Parathyroid adenoma (tissue), 2 donors: Measurements from ENCODE around the gene SST.

Experiments used
- H2AFZ ChIP-seq: fragments of 300-600 bp; sonication (generic); one replicate; pipeline ENCODE4 v1.7.0; 2017; ENCODE audit warnings: antibody characterized with exemption, mild to moderate bottlenecking
- H3K27ac ChIP-seq: fragments of 300-600 bp; sonication (generic); one replicate; pipeline ENCODE4 v1.7.0; 2017
- H3K27me3 ChIP-seq: fragments of 300-600 bp; sonication (generic); one replicate; pipeline ENCODE4 v1.7.0; 2017; ENCODE audit warnings: low read length; ENCODE audit not compliant: control insufficient read depth, insufficient read depth
- H3K36me3 ChIP-seq: fragments of 300-600 bp; sonication (generic); one replicate; pipeline ENCODE4 v1.7.0; 2017; ENCODE audit warnings: low read length; ENCODE audit not compliant: control insufficient read depth, insufficient read depth
- H3K4me1 ChIP-seq: fragments of 300-600 bp; sonication (generic); one replicate; pipeline ENCODE4 v1.7.0; 2017; ENCODE audit warnings: control low read depth
- H3K4me2 ChIP-seq: fragments of 300-600 bp; sonication (generic); one replicate; pipeline ENCODE4 v1.7.0; 2017; ENCODE audit warnings: low read length
- H3K4me3 ChIP-seq: fragments of 300-600 bp; sonication (generic); one replicate; pipeline ENCODE4 v1.7.0; 2017; ENCODE audit warnings: low read depth, low read length
- H3K79me2 ChIP-seq: fragments of 300-600 bp; sonication (generic); one replicate; pipeline ENCODE4 v1.7.0; 2017; ENCODE audit warnings: control low read depth
- H3K9ac ChIP-seq: fragments of 300-600 bp; sonication (generic); one replicate; pipeline ENCODE4 v1.7.0; 2017; ENCODE audit warnings: mild to moderate bottlenecking
- H3K9me3 ChIP-seq: fragments of 300-600 bp; sonication (generic); one replicate; pipeline ENCODE4 v1.7.0; 2017; ENCODE audit warnings: low read length; ENCODE audit not compliant: control insufficient read depth
- CTCF ChIP-seq: fragments of 300-600 bp; sonication (generic); IDR thresholded peaks from one replicate; pipeline ENCODE4 v1.7.0; 2017; ENCODE audit warnings: antibody characterized with exemption, mild to moderate bottlenecking
- donor health status: primary hyperparathyroidism.

Gene SST

GRCh38 chr3:187705164-187705563, 35.0 kb upstream of the SST start:
- no peak overlapping the region for H3K9ac ChIP-seq
- no peak overlapping the region for H3K27ac ChIP-seq
- no peak for TF ChIP-seq CTCF

GRCh38 chr3:187702507-187703033, 32.4 kb upstream of the SST start, which contains the start of gene RTP2:
TSS of gene RTP2 (minus strand) at chr3:187702557. CDS start at chr3:187702128, 429 bp downstream.
- Histone ChIP-seq H3K9me3 (no peaks in the 10 kb centered on the region), H3K4me1 (no peaks in the 10 kb centered on the region), H3K79me2 (no peaks in the 10 kb centered on the region), H2AFZ (no peak within 1 kb of the TSS), H3K9ac (no peak within 1 kb of the TSS), H3K27me3 (no peaks in the 10 kb centered on the region), H3K4me2 (no peak within 1 kb of the TSS), H3K36me3 (no peaks in the 10 kb centered on the region), H3K4me3 (no peak within 1 kb of the TSS), H3K27ac (no peak within 1 kb of the TSS)
- TF ChIP-seq CTCF, result no peak

More at GRCh38 chr3:187705164-187705563, 35.0 kb upstream of the SST start:
- Histone ChIP-seq H3K9me3 (no peaks in the 10 kb centered on the region), H3K4me2 (no peak overlapping the region), H3K4me1 (no peaks in the 10 kb centered on the region), H3K36me3 (no peaks in the 10 kb centered on the region), H2AFZ (no peak overlapping the region), H3K4me3 (no peak overlapping the region), H3K79me2 (no peaks in the 10 kb centered on the region), H3K27me3 (no peaks in the 10 kb centered on the region)

GRCh38 chr3:187700249-187700648, 30.1 kb upstream of the SST start:
- no peaks in the 10 kb centered on the region for H3K27me3 ChIP-seq
- H3K9ac ChIP-seq, result no peak overlapping the region
- TF ChIP-seq CTCF, result no peak
- no peak overlapping the region for H3K4me3 ChIP-seq
- H3K27ac ChIP-seq, result no peak overlapping the region
- no peaks in the 10 kb centered on the region for H3K36me3 ChIP-seq
- H3K79me2 ChIP-seq, result no peaks in the 10 kb centered on the region
- no peaks in the 10 kb centered on the region for H3K4me1 ChIP-seq
- H3K4me2 ChIP-seq, result no peak overlapping the region
- H3K9me3 ChIP-seq, result no peaks in the 10 kb centered on the region
- no peak overlapping the region for H2AFZ ChIP-seq

- no peak for TF ChIP-seq CTCF
- Histone ChIP-seq H3K9me3 (no peaks in the 10 kb centered on the region), H3K36me3 (no peaks in the 10 kb centered on the region), H3K79me2 (no peaks in the 10 kb centered on the region), H3K4me3 (no peak overlapping the region), H2AFZ (no peak overlapping the region), H3K27ac (no peak overlapping the region), H3K27me3 (no peaks in the 10 kb centered on the region), H3K4me2 (no peak overlapping the region), H3K9ac (no peak overlapping the region), H3K4me1 (no peaks in the 10 kb centered on the region)
Observed at GRCh38 chr3:187698499-187699399, 28.6 kb upstream of the SST start.
